Renal cortex interstitium (tissue), 11 donors: ENCODE measurements around the gene MYPN. TPM values are rescaled to one million over a fixed set of nuclear protein-coding genes. Genes with fewer than 3 reads are reported as not detected.
"Not testable (repeated sequence)": the region's sequence is repeated elsewhere in the genome, so short reads cannot be mapped to it uniquely, and the experiment has no call there.

Experiments
- DNase-seq, 11 donors: peaks; one replicate each; pipeline ENCODE4 v3.0.0-alpha.2; 2013; ENCODE audit warnings: low read depth in 9 of 11, low spot score in 4 of 11; ENCODE audit errors: extremely low read depth in 1 of 11
- polyA plus RNA-seq, 3 donors: library from polyadenylated mRNA; unstranded; fragments of 120-200 nt; gene quantifications; one replicate each; pipeline ENCODE4 v1.2.1, GENCODE V29; 2013; ENCODE audit not compliant: insufficient read length in 3 of 3

MYPN gene
- polyA plus RNA-seq, 3 donors = 0.05 to 0.11 (median 0.09) TPM

DNA sequence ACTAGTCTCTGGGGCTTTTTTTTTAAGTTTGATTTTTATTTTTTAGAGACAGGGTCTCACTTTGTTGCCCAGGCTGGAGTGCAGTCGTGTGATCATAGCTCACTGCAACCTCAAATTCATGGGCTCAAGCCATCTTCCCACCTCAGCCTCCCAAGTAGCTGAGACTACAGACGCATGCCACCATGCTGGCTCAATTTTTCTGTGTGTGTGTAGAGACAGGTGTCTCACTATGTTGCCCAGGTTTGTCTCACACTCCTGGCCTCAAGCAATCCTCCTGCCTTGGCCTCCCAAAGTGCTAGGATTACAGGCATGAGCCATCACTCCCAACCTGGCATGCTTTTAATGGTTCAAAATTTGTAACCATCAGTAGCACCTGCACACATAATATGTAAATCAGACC, 86.5 kb downstream of the MYPN start:
- not testable (repeated sequence) for DNase-seq

DNA sequence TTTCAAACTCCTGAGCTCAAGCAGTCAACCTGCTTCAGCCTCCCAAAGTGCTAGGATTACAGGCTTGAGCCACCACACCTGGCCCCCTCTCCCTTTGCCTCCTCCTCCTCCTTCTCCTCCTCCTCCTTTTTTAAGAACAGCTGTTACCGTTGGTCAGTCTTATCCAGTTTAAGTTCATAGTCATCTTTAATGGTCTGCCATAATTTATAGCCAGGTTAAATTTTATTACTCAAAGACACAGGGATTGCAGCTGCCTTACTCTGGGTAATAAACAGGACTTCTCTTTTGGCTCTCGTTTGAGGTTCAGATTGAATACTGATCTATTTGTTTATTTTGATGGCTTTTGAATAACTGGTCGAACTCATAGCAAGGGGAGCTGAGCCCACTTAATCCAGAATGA, 87.4 kb downstream of the MYPN start:
- DNase-seq = peak in 6 of 11 donors; percentile 8 to 36 (median 26)

DNA sequence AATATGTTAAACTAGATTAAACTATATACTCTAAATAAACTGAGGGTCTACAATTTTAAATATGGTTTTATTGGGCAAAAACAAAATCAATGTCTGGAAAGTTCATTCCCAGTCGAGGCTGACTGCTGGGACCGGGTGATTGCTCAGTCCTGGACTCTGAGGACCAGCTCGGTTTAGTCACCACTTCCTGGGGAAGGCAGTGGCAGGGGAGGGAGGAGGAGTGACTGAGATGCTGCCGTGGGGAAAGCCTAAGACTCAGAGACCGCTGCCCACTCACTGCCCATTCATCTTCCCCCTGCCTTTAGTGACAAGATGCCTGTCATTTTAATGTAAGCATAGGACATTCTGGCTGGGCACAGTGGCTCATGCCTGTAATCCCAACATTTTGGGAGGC, 93.7 kb downstream of the MYPN start:
- no peak for DNase-seq

DNA sequence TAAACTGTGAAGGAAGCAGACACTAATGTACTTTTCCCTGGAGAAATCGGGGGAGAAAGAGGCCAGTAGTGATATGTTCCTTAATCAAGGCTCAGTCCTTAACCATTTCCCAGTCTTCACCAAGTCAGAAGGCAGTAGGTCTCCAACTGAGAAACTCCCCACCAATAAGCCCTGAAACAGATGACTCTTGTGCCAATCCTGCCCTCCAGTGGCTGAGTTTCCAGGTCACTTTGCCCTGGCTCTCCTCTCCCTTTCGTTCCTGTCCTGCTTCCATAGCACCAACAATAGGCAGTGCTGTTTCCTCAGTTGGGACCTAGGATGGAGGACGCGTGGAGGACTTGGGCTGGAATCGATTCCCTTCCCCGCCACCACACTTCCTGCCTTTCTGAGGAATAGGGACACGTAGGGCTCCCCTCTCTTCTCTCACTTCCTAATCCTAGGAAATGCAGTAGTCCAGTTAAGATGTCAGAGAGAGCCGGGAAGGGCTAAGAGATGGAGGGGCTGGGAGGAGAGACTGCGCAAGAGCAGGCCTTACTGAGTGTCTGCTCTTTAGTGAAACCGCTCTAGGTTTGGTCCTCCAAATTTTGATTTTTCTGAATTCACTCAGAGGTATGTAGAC, 99.2 kb downstream of the MYPN start:
- DNase-seq = peak in 8 of 11 donors; percentile 26 to 48 (median 36)

DNA sequence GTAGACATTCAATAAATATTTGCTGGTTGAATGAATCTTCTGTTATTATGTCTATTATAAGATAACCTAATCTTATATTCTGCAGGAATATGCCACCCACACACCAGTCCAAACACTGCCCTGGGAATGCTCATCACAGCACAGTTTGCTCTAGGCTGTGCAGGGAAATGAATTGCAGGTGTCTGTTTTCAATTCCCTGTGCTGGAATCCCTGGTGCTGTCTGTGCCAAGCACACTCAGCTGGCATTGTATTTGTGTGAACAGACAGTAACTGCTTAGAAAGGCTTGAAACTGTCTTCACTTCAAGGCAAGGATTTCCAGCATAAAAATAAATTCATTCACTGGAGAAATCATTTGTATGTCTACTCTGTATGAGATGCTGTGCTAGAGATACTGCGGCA, 102.4 kb downstream of the MYPN start:
- DNase-seq = no peak

DNA sequence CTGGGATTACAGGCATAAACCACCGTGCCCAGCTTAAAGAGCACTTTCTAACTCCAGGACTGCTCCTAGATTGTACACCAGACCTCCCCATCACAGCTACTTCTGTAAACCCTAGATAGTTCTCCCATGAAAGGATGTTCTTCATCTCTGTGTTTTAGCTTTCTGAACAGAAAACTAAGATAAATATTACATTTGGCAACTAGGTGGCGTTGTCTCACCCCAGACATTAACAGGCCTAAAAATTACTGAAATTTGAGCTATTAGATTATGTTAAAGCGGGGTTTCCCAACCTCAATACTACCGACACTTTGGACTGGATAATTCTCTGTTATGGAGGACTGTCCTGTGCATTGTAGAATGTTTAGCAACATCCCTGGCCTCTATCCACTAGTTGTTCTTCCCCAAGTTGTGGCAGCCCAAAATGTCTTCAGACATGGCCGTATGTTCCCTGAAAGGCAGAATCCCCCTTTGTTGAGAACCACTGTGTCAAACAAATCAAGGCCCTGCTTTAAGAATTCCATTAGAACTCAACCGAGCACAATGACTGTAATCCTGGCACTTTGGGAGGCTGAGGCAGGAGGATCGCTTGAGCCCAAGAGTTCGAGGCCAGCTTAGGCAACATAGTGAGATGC, 103.5 kb downstream of the MYPN start:
- DNase-seq = no peak

DNA sequence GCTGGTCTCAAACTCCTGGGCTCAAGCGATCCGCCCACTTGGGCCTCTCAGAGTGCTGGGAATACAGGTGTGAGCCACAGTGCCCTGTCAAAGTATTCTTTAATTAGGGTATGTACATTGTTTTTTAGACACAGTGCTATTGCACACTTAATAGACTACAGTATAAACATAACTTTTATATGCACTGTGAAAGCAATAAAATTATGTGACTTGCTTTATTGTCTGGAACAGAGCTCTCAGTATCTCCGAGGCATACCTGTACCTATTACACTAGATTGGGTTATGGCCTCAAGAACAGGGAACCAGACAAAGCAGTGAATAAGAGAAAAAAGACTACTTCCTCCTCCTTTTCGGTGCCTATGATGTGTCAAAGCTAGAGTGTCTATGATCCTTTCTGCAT, 109.5 kb downstream of the MYPN start:
- no peak for DNase-seq

DNA sequence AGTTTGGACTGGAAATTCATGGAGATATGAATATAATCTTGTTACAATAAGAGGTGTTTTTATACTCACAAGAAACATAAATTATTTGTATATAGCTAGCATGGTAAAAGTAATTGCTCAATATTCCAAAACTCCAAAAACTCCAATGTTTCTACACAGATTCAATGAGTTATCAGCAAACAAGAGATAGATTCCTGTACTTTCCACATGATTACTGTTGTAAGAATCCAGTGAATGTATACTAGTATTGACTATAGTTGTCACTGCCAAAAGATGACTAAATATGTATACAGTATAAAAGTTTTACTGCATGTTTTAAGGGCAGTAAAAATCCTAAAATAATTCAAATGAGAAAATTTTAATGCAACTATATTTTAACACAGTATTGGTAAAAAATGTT, 111.9 kb downstream of the MYPN start:
- DNase-seq = no peak

DNA sequence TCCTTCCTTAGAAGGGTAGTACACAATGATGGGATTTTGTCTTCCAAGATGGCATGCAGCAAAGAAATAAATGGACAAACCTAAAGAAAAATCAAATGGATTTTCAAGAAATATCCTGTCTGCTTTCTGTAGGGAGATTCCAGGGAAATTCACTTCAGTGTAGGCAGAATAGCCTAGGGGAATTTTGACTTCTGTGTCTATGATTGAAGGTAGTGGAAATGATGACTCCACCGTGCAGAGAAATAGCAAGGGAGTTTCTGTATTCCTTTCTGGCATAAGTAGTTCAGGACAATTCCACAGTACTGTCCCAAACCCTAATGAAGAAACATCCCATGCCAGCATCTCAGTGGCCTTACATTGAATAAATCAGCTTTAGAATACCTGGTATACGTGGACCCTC, 113.1 kb downstream of the MYPN start:
- no peak for DNase-seq

DNA sequence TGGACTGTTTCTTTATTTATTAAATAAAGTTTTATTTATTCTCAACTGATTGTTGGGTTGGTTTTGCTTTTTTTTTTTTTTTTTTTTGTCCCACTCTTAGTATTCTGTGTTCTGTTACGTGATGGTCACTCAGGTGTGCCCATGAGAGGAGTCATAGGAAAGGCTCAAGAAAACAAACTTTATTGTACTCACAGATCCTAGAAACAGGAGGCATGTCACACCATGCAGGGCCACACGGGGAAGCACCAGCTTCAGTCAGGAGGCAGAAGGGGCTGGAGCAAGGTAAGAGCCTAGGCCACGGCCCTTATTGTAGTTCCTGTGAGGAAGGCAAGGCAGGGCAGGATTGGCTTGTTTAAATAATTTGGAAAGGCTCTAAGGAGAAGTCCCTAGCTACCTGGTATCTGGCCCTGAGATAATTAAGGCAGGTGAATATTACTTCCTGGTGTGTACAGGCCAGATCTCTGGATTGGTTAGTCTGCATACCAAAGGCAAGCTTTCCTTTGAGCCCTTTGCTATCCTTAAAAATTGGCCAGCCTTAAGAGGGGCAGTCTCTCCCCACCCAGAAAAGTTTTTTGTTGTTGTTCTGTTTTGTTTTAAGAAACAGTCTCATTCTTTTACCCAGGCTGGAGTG, 114.4 kb downstream of the MYPN start:
- DNase-seq = no peak

DNA sequence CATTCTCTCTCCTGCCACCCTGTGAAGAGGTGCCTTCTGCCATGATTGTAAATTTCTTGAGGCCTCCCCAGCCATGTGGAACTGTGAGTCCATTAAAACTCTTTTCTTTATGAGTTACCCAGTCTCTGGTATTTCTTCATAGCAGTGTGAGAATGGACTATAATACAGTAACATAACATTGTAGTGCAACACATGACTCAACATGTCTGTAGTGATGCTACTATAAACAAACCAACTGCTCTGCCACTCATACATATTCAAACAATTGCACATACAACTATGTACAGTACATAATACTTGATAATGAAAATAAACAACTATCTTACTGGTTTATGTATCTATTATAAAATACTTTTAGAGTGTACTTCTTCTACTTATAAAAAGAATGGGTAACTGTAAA, 115.5 kb downstream of the MYPN start:
- no peak for DNase-seq

DNA sequence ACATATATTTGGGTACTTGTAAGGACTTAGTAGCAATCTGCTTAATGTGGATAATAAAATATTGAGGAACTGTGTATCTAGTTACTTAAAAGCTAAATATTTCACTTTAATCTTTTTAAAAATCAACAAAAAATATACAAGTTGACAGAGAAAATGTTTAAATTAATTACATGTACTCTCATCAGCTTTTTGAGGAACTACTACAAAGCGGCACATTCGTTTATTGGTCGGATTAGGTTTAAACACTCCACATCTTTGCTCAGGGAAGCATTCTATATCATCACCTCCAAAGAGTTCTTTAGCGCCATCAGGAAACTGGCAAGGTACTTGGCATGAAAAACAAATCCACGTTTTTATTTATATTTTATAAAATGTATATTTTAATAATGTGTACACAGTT, 121.0 kb downstream of the MYPN start:
- DNase-seq = no peak

DNA sequence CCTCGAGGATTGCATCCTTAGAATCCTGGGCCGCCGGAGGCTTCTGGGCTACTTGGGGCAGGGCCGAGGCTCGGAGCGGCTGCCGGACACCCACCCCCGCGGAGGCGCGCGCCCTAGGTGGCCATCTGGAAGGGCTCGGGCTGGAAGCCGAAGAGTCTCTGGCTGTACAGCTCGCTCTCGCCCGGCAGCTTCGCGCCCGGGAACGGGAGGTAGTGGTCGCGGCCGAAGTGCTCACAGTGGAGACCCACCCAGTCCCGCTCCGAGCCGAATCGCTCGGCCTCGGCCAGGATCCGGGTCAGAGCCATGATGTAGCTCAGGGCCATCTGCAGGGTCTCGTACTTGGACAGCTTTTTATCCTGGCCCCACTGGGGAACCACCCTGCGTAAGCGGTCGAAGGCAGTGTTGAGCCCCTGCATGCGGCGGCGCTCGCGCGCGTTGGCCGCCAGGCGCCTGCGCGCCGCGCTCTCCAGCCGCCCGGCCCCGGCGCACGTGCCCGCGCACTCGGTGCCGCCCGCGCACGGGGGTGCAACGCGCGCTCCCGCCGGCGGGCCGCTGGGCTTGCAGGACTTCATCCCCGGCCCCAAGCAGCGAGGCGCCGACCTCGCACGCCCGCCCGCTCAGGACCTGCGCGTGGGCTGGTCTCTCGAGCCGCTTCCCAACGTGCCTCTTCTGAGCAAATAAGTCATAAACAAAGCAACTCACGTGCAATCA, 122.0 kb downstream of the MYPN start:
- DNase-seq = peak; percentile 65 to 75 (median 71)

DNA sequence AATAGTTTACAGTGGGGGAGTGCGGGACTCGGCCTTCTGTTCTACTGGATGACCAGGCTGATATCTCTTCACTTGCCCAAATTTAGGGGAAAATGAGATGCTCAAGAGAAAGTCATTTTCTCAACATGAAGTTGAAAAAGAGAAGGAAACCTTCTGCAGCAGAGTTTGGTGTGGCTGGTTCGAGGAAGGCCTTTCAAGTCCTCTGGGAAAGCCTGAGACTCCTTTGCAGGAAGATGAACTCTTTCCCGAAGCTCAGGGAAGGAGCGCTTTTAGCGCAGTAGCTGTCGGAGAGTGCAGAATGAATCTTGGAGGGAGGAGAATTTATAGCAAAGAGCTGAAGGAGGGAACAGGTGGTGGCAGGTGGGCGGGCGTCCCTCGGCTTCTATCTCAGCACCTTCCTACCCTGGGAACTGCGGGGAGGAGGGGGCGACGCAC, 122.5 kb downstream of the MYPN start, which contains the start of gene ATOH7:
TSS of gene ATOH7 (minus strand) at position 297 of the 435 bp plus-strand sequence. CDS start 436 bp downstream, outside the sequence.
- DNase-seq = peak in 2 of 11 donors; percentile 35 to 39

DNA sequence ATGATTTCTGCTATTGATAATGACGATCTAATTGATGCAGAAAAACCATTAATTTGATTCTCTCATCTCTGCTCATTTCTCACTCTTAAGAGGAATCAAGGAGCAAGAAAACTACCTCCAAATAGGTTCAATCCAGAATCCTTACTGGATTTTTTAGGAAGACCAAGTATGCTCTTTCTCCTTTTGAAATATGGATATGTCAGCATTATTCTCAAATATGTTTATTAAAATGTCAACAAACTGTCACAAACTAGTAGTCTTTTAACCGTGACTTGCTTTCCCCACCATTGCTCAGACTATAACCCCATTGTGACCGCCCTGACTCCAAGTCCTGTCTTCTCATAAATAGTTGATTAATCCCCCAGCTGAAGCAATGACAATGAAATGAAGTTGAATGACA, 123.8 kb downstream of the MYPN start:
- DNase-seq = no peak

DNA sequence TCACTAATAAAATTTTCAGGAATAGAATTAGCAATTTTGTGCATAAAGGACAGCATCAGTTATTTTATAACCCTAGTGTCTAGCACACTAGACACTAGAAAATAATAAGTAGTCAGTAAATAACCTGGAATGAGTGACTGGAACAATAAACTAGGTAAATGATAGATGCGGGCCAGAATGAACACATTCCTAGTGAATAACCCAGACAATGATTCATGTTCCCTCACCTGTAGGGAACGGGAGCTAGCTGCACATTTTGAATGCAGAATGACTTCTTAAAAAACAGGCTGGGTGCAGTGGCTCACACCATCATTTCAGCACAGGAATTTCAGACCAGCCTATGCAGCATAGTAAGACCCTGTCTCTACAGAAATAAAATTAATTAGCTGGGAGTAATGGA, 125.8 kb downstream of the MYPN start:
- no peak for DNase-seq

DNA sequence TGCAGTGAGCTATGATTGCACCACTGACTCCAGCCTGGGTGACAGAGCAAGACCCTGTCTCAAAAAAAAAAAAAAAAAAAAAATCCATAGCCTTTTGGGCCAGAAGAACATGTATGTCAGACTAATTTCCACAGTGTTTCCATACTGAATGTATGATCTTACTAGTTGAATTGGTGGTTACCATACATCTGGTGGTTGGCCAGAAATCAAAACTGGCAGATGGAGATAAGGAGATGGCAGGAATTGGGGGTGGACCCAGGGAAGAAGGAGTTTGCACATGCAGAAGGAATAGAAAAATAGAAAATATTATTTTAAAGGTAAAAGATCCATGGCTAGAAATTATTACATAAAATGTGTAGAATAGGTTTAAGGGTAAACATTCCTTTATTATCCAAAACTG, 126.3 kb downstream of the MYPN start:
- no peak for DNase-seq

DNA sequence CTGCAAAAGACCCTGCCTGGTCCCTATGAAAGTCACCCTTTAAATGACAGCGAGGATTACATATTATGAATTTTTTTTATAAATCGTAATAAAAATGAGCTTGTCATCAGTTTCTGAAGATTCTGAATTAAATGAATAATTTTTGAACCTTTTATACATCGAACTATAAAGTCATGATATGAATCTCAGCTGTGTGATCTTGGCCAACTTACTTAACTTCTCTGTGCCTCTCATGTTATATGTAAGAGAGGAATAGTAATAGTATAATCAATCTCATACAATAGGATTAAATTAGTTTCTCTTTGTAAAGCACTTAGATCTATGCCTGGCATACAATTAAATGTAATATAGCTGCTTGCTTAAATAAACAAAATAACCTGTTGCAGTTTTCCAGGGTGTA, 127.9 kb downstream of the MYPN start:
- DNase-seq = no peak

DNA sequence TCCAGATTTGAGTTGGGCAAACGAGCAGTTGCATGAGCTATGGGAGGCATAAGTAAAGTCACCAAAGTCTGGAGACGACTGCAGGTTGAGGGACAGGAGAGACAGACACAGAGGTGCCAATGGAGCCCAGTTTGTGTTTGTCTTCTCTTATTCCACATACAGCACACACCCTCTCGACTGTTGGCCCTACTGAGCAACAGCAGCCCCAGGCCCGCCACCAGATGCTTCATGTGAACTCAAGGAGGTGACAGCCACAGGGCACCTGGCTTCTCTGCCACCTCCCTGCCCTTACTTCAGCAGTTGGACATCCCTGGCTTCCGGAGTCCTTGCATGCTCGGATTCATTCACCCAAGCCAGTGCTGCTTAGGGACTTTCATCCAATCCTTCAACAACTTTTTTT, 129.1 kb downstream of the MYPN start:
- no peak for DNase-seq

DNA sequence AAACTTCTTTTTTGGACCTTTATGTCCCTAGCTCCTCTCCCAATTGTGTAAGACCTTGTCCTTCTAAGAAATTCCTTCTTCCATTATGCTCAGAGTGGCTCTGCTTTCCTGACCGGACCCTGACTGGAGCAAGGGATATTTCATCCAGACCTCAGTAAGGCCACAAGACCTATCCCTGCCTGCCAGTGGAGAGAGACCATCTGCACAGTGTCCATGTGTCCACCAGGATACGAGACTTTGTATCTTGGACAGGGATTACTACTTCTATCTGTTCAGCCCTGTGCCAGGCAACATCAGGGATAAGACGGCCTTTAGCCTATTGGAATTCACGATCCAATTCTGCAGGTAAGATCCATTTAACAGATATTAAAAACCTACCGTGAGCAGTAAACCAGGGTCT, 129.8 kb downstream of the MYPN start:
- no peak for DNase-seq
